GM12801 (cell line): Measurements from ENCODE around the gene HINT1.

Experiments
- CTCF ChIP-seq: IDR thresholded peaks from one replicate; pipeline ENCODE4 v1.5.1; 2011; ENCODE audit warnings: control low read depth; ENCODE audit not compliant: insufficient read length; ENCODE audit errors: extremely low read depth

HINT1 gene

GRCh38 chr5:131169810-131170539, 4.9 kb upstream of the HINT1 start:
- TF ChIP-seq CTCF, result no peak

- no peak for TF ChIP-seq CTCF
These were observed 2.6 kb upstream of the HINT1 start for GRCh38 chr5:131167615-131168014.

- TF ChIP-seq CTCF, result no peak
These were observed 601 bp downstream of the HINT1 start for GRCh38 chr5:131164191-131165118.

GRCh38 chr5:131163276-131164119, 1.6 kb downstream of the HINT1 start:
- TF ChIP-seq CTCF, result no peak

GRCh38 chr5:131160134-131160533, 4.9 kb downstream of the HINT1 start:
- no peak for TF ChIP-seq CTCF

GRCh38 chr5:131156957-131157356, 8.1 kb downstream of the HINT1 start:
- TF ChIP-seq CTCF, result no peak

GRCh38 chr5:131156385-131156784, 8.7 kb downstream of the HINT1 start:
- no peak for TF ChIP-seq CTCF
